ENCODE measurements around the gene PRDM16.
"Not testable (repeated sequence)": the region's sequence is repeated elsewhere in the genome, so short reads cannot be mapped to it uniquely, and the experiment has no call there.

The PRDM16 gene

GRCh38 chr1:3283849-3284248, 214.8 kb downstream of the PRDM16 start:
- DNase-seq (ENCODE audit: low read depth in 2 of 2), result peak in 1 of 2 donors; percentile 9
- TF ChIP-seq CTCF (IDR thresholded peaks at IDR 0.05; ENCODE audit: low read depth, low read length), result peak; percentile 38
- H3K4me3 ChIP-seq (replicated peaks in 1 of 2; ENCODE audit: low read depth in 2 of 2, low read length in 2 of 2), result no peak overlapping the region

- TF ChIP-seq CTCF (IDR thresholded peaks at IDR 0.05; ENCODE audit: low read depth, low read length), result no peak
- DNase-seq (ENCODE audit: low read depth in 2 of 2), result no peak
- H3K4me3 ChIP-seq (replicated peaks in 1 of 2; ENCODE audit: low read depth in 2 of 2, low read length in 2 of 2), result no peak overlapping the region
These were observed 215.7 kb downstream of the PRDM16 start for GRCh38 chr1:3284691-3285090.

GRCh38 chr1:3285106-3285740, 216.2 kb downstream of the PRDM16 start:
- TF ChIP-seq CTCF (IDR thresholded peaks at IDR 0.05; ENCODE audit: low read depth, low read length), result no peak
- no peak overlapping the region for H3K4me3 ChIP-seq (replicated peaks in 1 of 2; ENCODE audit: low read depth in 2 of 2, low read length in 2 of 2)
- DNase-seq (ENCODE audit: low read depth in 2 of 2), result no peak

- DNase-seq (ENCODE audit: low read depth in 2 of 2); H3K4me3 ChIP-seq (replicated peaks in 1 of 2; ENCODE audit: low read depth in 2 of 2, low read length in 2 of 2): not testable (repeated sequence)
These were observed 218.1 kb downstream of the PRDM16 start for GRCh38 chr1:3287095-3287494.

- TF ChIP-seq CTCF (IDR thresholded peaks at IDR 0.05; ENCODE audit: low read depth, low read length), result no peak
- no peak for DNase-seq (ENCODE audit: low read depth in 2 of 2)
- H3K4me3 ChIP-seq (replicated peaks in 1 of 2; ENCODE audit: low read depth in 2 of 2, low read length in 2 of 2), result no peak overlapping the region
These were observed 218.7 kb downstream of the PRDM16 start for GRCh38 chr1:3287656-3288160.

- no peak for TF ChIP-seq CTCF (IDR thresholded peaks at IDR 0.05; ENCODE audit: low read depth, low read length)
- no peak for DNase-seq (ENCODE audit: low read depth in 2 of 2)
These were observed 220.5 kb downstream of the PRDM16 start for GRCh38 chr1:3289502-3289901.

GRCh38 chr1:3290438-3290837, 221.4 kb downstream of the PRDM16 start:
- DNase-seq (ENCODE audit: low read depth in 2 of 2), result no peak
- no peak overlapping the region for H3K4me3 ChIP-seq (replicated peaks in 1 of 2; ENCODE audit: low read depth in 2 of 2, low read length in 2 of 2)
- TF ChIP-seq CTCF (IDR thresholded peaks at IDR 0.05; ENCODE audit: low read depth, low read length), result no peak

More at GRCh38 chr1:3289502-3289901, 220.5 kb downstream of the PRDM16 start:
- no peak overlapping the region for H3K4me3 ChIP-seq (replicated peaks in 1 of 2; ENCODE audit: low read depth in 2 of 2, low read length in 2 of 2)

All from cardiac fibroblast (primary cell).